ENCODE results near the gene ARPC5L.

- TF ChIP-seq CTCF (IDR thresholded peaks at IDR 0.05; ENCODE audit: insufficient read depth, low read depth, low read length) (no peak), EZH2 (IDR thresholded peaks at IDR 0.05; ENCODE audit: insufficient read depth, low read length) (no peak)
These were observed 8.1 kb downstream of the ARPC5L start for GRCh38 chr9:124869986-124870560.
